Neural cell (in vitro differentiated cells): ENCODE data around the gene ADGRF3.

Source experiments
- EZH2 ChIP-seq: fragments of 200-600, 300-800 bp; shearing (Covaris generic), sonication (generic); IDR thresholded peaks from 2 replicates; pipeline ENCODE4 v1.6.1; 2014; ENCODE audit warnings: antibody characterized with exemption, low read length, borderline replicate concordance, mild to moderate bottlenecking; ENCODE audit not compliant: insufficient read depth, poor library complexity, severe bottlenecking
- MXI1 ChIP-seq: fragments of 450-650 bp; conservative IDR thresholded peaks from 2 replicates; pipeline ENCODE4 v1.6.1; 2014; ENCODE audit warnings: antibody characterized with exemption, mild to moderate bottlenecking; ENCODE audit not compliant: poor library complexity, severe bottlenecking
- POLR2AphosphoS5 ChIP-seq: IDR thresholded peaks from 2 replicates; pipeline ENCODE4 v1.6.1; 2012
- RAD21 ChIP-seq: fragments of 450-650 bp; conservative IDR thresholded peaks from 2 replicates; pipeline ENCODE4 v1.6.1; 2014; ENCODE audit warnings: antibody characterized with exemption, mild to moderate bottlenecking, moderate library complexity
- SMC3 ChIP-seq: fragments of 450-650 bp; conservative IDR thresholded peaks from 2 replicates; pipeline ENCODE4 v1.6.1; 2014; ENCODE audit warnings: antibody characterized with exemption, mild to moderate bottlenecking, moderate library complexity; ENCODE audit not compliant: poor library complexity
- TAF1 ChIP-seq: IDR thresholded peaks from 2 replicates; pipeline ENCODE4 v1.6.1; 2012; ENCODE audit warnings: low read depth
- TF ChIP-seq, protein P1 (sequence below): fragments of 450-650 bp; IDR thresholded peaks from 2 replicates; pipeline ENCODE4 v1.5.1; 2014; ENCODE audit warnings: antibody characterized with exemption, mild to moderate bottlenecking, moderate library complexity; ENCODE audit not compliant: poor library complexity, severe bottlenecking

DNA sequence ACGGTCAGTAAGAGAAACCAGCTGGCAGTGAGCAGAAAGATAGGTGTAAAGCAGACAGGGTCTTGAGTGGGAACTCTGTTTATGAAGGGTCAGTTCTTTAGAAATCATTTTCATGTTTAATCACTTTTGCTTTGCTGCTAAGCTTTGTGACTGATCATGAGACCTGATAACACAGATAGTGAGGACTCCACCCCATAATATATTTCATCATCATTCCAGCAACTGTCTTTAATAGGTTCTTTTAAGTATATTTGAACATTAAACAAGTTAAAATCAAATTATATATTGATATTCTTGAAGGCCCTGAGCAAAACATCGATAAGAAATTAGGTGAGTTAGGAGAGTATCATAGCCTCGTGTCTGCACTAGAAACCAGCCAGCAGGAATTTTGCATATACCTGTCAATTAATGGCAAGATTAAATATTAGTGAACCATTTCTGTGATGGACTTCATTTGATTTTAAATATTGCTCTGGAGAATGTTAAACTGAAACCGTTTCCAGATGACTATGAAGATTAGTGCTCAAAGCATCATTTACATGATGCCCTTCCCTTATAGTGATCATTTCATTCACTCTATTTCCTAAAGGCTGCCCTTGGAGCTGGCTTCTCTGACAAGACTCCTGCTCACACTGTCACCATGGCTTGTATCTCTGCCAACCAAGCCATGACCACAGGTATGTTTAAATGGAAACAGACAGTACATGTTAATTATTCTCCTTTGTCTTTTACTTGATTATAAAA is 69.9 kb downstream of the ADGRF3 start:
- TF ChIP-seq, protein P1, sequence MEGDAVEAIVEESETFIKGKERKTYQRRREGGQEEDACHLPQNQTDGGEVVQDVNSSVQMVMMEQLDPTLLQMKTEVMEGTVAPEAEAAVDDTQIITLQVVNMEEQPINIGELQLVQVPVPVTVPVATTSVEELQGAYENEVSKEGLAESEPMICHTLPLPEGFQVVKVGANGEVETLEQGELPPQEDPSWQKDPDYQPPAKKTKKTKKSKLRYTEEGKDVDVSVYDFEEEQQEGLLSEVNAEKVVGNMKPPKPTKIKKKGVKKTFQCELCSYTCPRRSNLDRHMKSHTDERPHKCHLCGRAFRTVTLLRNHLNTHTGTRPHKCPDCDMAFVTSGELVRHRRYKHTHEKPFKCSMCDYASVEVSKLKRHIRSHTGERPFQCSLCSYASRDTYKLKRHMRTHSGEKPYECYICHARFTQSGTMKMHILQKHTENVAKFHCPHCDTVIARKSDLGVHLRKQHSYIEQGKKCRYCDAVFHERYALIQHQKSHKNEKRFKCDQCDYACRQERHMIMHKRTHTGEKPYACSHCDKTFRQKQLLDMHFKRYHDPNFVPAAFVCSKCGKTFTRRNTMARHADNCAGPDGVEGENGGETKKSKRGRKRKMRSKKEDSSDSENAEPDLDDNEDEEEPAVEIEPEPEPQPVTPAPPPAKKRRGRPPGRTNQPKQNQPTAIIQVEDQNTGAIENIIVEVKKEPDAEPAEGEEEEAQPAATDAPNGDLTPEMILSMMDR, result no peak
- TF ChIP-seq SMC3, result no peak
- no peak for TF ChIP-seq TAF1
- no peak for TF ChIP-seq EZH2
- no peak for TF ChIP-seq POLR2AphosphoS5
- TF ChIP-seq RAD21, result no peak
- TF ChIP-seq MXI1, result no peak
